C4-2B (cell line): Measurements from ENCODE around the gene NTNG2.

Experiments
- CTCF ChIP-seq: fragments of 450-650 bp; conservative IDR thresholded peaks from 2 replicates; pipeline ENCODE4 v1.5.1; 2017; ENCODE audit warnings: mild to moderate bottlenecking
- ZFX ChIP-seq: fragments of 450-650 bp; IDR thresholded peaks from 2 replicates; pipeline ENCODE4 v1.6.1; 2017

GRCh38 chr9:132185073-132186009 is 23.5 kb downstream of the NTNG2 start:
- TF ChIP-seq CTCF (no peak), ZFX (no peak)
